DMS 273 (cell line): ENCODE data around the gene FOXF1.

Source experiments
- DNase-seq: peaks from one replicate; lab custom pipeline; 2025; ENCODE audit not compliant: unreplicated experiment; lab: John Stamatoyannopoulos, UW

FOXF1 gene

DNA sequence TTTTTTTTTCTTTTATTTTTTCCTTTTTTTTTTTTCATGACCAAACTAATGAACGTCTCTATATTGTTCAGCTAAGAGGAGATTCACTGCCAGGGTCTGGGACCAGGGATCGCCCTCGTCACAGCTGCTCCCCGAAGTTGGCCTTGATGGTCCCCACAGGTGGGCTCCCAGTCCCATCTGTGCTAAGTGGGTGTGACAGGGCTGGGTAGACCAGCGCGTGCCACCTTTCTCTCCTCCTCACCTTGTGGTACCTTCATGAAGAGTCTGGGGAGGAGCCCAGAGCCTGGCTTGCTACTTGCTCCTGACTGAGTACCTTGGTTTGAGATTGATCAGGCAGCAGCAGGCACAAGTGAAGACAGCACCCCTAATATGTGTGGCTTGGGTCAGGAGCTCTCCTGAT lies 6.5 kb upstream of the FOXF1 start:
- DNase-seq, result no peak

DNA sequence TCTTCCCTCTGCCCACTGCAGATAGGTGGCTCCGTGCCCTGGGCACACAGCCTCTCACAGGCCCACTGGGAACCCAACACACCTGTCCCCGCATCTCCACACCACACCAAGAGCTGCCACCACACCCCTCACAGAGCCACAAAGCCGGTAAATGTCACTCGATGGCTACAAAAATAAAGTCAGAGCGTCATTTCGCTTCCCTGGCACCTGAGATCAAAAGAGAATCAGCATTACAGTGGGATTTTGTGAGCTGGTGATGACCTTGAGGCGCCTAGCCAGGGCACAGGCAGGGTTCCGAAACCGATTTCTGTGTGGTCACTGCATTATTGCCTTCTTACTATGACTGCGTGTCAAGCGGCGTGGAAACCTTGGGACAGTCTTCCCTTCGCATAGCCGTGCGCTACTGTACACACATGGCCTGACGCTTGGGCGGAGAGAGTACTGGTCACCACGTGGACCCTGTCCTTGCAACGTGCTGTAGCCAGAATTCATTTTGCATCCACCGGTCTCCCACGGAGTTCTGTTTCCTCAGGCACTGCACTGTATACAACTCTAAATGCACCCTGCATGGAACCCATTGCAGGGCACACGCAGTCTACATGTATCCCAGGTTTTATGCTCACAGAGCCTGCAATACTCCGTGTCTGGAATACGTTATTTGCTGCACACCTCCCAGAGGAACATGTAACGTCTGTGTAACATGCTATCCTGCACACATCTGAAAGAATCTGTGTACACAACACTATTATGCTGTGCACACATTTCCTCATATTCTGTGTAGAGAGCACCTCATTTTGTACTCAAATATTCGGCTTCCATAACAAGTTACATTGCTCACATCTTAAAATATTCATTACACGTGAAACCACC lies 5.8 kb upstream of the FOXF1 start:
- no peak for DNase-seq

DNA sequence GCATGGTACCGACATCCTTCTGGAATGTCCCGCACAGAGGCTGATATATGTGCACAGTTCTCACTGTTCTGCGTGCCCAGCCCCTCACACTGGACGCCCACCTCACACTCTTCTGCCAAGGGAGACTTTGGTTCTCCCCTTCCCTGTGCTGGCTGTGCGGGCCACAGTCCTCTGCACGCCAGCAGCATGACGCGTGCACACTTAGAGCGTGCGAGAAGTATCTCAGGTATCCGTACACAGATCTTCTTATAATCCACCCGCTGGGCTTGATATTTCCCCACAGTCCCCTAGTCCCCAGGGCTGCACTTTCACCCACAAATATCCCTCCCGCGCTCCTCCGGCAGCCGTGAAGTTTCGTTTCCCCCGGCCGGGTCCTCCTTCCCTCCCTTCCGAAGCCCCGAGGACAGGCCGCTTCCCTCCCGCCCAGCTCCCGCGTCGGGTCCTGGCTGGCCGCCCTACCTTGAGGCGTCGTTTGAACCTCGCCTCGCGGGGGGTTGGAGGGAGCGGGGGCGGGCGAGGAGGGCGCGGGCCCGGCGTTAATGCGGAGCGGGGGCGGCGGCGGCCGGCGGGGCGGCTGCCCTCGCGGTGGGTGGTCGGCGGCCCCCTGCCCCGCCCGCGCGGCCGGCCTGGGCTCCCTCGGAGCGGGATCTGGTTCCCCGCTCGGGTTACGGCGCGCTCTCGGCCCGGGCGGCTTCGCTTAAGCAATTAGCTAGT lies 5.0 kb upstream of the FOXF1 start:
- no peak for DNase-seq

DNA sequence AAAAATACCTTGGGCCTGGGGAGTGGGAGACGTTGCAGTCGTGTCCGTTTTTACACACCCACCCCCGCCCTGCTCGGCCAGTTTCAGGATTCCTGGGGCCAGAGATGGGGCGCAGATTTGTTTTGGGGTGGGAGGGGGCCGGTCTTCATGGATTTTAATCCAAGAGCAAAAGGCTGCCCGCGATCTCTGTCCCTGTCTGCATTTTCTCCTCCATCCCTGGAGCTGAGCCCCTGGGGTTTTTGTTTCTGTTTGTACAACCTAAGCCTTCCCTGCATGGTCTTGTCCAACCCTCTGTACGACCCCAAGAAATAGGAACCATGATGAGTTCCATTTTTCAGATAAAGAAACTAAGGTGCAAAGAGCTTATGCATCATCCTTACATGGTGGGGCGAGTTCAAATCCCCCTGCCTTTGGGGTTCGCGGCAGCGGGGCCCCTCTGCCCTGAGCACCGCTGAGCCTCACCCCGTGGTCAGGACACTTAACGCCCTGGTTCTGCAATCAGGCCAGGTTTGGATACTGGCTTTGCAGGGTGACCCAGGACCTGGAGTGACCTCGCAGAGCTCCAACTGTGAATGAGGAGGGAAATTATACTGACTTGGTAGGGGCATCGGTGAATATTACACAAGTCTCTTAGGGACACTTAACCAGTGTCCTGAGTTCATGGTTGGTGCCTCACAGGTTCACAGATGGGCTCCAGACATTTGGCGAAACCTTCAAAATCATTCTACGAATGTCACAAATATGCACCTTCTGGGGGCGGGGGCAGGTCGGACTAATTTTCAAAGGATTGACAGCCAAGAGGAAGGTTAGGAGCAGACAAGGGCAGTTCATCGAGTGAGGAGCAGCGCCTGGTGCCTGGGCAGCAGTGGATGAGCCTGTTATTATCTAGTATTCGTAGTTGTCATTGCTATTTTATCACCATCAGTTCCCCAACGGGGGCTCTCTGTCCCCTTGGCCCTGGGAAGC lies 4.1 kb upstream of the FOXF1 start:
- no peak for DNase-seq

DNA sequence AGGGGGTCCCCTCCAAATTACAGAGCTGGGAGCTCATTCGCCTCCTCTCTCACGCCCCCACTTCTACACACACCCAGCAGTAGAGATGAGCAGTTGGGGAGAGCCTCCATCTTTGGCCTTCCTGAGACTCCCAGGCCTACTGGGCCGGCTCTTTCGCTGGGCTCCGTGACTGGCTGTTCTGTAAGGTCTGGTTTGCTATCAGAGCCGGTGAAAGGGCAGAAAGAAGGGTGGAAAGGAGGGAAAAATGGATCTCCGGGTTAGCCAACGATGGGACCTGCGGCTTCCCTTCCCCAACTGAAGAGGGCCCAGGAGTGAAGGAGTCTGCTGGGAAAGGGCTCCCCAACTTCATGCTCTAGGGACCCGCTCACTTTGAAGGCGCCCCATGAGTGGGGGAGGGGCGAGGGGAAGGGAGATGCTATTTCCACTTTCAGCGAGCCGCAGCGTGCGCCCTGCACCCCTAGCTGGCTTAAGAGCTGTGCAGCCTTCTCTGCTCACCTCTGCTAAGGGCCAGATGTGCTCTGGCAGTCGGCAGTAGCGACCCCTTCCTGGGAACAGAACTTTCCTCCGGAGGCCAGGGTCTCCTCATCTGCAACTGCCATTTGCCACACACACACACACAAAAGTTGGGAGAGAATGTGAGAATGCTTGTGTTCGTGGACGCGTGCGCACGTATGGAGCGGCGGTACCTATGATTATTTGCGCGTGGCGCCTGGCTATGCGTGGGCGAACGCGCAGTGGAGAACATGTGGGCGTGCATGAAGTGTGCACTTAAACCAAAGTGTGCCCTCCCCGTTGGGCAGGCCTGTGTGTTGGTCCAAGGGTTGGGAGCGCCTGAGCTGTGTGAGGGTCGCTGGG lies 2.9 kb upstream of the FOXF1 start:
- DNase-seq, result no peak

DNA sequence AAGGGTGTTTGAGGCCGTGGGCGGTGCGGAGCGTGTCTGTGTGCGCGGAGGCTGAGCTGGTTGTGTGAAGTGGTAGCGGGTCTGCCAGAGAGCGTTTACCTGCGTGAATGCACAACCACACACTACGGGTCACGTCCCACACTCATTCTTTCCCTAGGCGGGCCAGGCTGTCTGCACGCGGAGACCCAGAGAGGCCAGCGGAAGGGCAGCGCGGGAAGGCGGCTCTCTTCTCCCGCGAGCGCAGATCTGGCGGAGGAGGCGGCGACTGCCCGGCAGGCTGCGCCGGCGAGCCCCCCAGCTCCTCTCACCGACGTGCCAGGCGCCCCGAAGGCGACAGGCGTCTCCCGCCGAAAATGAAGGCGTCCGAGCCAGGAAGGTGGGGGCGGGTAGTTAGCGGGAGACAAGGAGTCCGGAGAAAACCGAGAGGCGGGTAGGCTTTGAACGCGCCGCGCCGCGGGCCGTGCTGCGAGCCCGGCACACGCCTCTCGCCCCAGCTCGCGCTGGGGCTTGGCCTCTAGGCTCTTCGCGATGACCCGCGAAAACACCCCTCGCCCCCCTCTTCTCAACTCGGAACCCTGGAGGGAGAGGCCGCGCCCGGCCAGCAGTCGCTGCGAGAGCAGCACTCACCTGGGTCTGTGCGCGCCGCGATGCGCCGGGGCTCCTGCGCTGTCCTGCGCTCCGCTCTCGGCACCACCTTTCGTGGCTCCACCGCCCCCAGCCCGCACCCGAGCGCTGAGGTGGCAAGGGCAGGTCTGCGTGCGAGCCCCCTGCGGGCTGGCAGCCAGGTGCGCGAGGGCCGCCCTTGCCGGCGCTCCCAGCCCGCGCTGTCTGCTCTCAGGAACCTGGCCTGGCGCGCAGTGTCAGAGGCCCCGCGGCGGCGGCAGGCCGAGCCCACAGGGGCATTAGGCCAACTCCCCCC lies 2.0 kb upstream of the FOXF1 start:
- DNase-seq, result peak; percentile 55

DNA sequence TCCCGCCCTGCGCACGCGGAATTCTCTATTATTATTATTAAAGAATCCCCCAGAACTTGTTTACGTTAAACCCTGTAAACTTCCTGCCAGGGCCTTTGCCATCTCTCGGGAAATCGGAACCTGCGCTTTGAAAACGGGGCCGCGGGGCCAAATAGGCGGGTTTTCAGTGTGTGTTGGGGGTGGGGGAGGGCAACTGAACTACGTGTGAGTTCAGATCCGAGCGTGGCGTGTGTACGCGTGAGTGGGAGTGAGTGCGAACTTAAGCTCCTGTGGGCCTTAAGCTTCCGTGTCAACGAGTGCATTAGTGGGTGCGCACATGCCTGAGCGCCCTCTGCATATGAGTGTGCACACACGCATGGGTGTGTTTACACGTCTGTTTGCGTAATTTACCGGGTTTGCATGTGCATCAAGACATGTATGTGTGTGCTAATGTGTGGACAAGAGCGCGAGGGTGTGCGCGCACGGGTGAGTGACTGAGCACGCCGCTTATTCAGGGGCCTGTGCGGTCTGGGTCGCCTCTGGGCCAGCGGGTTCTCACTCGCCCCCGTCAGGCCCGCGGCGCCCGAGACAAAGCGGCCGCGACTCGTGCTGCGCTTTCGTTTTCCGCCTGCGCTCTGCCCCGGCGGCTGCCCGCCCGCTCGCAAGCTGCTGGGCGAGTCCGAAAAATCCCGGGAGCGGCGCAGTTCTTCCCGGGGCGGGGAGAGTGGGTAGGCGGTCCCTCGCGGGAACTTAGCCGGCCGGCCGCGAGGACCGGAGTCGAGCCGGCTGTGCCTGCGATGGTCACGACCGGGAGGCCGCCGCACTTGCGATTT lies 1.2 kb upstream of the FOXF1 start:
- DNase-seq, result peak; percentile 64

DNA sequence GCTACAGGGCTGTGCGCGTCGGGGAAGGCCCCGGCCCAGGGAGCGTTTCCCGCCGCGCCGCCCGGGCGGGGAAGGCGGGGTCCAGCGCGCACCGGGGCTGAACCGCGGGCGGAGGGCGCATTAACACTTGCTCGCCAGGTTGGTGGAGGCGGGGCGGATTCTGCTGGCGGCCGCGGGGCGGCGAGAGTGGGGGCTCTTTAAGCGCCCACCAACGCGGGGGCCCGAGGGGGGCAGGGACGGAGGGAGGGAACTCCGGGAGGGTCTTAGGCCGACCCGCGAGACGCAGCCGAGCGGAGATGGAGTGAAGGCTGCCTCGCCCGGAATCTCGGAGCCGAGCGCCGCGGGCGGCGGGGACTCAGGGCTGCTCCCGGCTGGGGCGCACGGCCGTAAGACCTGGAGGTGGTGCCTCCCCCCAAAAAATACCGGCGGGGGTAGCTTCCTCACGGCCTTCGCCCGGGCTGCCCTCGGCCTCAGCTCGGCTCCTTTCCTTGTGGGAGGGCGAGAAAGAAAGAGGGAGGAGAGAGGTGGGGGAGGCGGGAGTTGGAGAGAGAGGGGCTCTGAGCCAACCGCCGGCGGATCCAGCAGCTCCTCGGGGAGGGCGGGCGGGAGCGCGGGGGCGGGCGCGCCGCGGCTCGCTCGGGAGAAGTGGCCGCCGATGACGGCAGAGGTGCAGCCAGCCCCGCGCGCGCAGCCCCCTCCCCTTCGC lies 415 bp upstream of the FOXF1 start:
- peak; percentile 65 for DNase-seq

DNA sequence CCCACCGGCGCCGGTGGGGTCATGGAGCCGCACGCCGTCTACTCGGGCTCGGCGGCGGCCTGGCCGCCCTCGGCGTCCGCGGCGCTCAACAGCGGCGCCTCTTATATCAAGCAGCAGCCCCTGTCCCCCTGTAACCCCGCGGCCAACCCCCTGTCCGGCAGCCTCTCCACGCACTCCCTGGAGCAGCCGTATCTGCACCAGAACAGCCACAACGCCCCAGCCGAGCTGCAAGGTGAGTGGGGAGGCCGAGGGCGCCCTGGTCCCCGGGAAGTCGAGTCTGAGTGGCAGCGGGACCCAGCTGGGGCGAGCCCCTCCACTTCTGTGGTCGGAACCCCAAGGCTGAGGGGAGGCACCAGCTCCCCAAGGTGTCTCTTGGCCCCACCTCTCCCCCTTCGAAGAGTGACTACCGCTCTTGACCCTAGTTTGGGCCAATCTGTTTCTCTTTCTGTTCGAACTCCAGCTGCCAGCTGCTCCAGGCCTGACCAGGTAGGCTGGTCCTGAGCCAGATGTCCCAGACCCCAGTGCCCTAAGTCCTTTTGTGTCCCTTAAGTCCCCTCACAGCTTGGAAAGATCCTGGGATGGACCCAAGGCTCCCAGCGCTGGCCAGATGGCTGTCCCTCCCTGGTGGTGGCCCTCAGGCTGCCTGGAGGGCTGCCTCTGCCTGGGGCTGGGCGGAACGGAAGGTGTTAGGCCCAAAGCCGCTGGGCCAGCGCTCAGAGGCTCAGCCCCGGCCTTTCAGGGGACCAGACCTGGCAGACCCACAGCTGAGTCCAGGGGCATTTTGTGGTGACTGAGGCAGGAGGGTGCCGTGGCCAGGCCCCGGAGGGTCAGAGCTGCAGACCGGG lies 1.2 kb downstream of the FOXF1 start:
- no peak for DNase-seq

DNA sequence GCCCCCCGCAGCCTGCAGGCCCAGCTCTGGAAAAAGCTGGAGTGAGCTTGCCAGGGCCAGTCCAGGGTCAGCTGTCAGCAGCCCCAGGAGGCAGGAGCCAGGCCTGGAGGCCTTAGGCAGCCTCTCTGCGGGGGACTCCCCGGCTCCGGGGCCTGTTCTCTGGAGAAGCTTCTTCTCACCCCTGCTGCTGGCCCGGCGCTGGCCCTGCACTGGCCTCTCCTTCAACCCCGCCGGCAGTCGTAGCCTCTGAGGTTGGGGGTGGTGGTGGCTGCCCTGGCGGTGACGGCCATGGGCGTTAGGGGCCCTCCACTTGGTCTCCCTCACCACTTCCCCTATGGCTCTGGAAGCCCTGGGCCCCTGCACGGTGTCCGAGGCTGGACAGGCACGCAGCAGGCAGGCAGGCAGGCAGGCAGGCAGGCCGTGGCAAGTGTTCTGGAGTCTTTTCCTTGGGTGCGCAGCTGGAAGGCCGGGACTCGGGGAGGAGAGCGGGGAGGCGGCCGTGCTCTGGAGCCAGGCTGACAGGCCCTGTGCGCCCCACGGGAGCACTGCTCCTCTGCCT lies 2.1 kb downstream of the FOXF1 start:
- DNase-seq, result no peak

DNA sequence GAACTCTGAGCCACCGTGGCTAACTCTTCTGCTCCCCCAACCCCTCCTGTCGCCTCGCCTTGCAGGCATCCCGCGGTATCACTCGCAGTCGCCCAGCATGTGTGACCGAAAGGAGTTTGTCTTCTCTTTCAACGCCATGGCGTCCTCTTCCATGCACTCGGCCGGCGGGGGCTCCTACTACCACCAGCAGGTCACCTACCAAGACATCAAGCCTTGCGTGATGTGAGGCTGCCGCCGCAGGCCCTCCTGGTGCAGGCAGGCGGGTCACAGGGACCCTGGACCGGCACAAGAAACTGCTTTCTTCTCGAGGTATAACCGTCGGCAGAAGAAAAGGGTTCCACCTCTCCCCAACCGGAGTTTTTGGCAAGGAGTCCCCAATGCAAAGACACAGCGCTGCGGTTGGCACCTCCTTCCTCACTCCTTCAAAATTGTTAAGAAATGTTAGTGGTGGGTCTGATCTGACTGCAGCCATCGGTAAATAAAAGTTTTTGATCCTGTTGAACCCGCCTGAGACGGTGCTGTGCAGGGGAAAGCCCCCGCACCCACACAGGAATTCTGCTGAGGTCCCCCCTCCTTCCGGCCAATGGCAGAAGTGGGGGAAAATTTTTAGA lies 2.6 kb downstream of the FOXF1 start:
- DNase-seq, result no peak

DNA sequence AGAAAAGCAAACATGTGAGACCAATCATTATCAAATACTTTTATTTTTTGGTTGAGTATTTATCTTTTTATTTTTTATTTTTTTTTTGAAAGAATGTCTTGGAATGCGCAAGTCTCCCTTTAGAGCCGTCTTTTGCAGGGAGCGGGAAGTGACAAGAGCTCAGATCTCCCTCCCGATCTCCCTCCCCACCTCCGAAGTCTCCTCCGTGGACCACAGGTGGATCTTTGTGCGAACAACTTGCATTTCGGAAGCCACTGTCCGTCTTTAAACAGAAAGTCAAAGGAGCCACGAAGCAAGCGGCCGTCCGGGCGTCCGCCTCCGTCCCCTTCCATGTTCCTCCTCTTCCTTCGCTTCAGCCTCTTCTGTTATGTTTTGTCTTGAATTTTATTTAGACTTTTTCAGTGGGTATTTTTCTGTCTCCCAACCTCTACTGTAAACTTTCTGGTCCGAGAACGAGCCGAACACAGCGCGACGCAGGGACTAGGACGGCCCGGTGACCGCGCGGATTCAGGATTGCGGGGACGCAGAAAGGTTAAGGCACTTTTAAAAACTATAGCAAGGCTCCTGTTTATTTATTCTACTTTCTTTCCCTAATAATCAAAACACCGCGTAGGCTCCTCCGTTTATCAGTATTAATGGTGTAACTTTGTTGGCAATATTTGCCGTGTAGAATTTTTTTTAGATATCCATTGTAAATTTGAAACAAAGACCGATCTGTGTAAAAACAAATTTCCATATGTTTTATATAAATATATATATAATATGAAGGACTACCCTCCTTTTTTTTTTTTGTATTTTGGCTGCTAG lies 3.3 kb downstream of the FOXF1 start:
- DNase-seq, result no peak

DNA sequence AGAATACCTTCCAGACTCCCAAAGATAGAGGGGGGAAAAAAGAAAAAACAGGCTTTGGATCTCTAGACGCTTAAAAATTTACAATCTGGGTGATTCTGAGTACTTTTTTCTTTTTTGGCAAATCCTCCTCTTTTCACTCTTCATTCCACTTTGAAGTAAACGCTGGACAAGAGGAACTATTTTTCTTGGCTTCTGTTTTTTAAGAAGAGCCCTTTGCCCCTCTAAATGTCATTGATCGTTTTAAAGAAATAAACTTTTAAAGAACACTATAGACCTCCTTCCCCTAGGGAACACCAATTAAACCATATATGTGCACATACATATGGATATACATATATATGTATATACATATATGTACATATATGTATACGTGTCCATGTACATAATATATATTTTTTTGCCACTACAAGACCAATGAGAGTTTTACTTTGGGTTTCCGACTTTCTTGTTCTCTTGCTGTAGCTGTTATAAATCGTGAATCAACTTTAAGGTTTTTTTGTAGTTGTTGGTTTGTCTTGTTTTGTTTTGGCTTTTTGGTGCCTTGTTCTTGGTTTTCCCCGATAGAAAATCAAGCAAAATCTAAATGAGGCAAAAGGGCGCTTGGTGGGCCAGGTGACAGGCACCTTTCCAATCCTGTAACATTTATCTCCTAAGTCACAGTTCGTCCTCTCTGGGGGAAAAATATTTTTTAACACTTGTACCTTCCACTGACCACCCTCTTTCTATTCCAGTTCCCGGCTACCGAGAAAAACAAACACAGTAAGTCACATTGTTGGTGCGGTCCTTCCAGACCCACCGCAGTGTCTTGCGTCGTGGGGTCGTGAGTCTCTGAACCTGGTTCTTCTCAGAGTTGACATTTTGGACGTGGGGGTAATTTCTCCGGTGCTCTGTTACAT lies 4.4 kb downstream of the FOXF1 start:
- no peak for DNase-seq

DNA sequence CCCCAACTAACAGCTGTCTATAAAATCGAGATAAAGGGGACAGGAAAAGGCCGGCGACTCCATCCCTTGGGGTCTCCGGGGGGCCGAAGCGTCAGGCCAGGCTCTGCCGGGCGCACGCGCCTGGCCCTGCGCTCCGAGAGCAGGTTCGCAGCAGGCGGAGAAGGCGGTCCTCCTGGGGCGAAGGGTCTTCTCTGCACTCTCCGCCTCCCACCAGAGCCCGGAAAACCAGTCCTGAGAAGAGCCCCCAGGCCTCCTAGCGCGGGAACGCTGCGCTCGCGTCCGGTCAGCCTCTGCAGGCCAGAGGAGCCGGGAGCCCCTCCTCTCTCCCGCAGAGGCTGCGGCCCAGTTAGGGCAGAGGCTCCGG lies 5.1 kb downstream of the FOXF1 start:
- DNase-seq, result no peak
